ENCODE data around the gene TNFSF4. TPM values are rescaled to one million over a fixed set of nuclear protein-coding genes. Genes with fewer than 3 reads are reported as not detected.

Gene TNFSF4
- total RNA-seq, 2 experiments from 2014 or later: 0.38 to 0.62 TPM

- intact Hi-C loops (cut with micrococcal nuclease): loop anchor here (5.0 kb wide), 2 partner anchors 571 to 949 kb away; partner anchors contain the start of gene RABGAP1L
- Mint-ChIP-seq H3K4me1 (ENCODE audit: low read depth) (peaks cover 42% of the 10 kb centered on the region), H3K27me3 (ENCODE audit: low read depth) (peaks cover 14% of the 10 kb centered on the region), H3K36me3 (ENCODE audit: low read depth) (no peaks in the 10 kb centered on the region), H3K4me3 (no peak overlapping the region), H3K27ac (no peak overlapping the region), H3K9me3 (no peaks in the 10 kb centered on the region)
- no peak for DNase-seq
- CTCF ChIA-PET: interaction anchor here (0.7 to 9.0 kb wide), 2 partner anchors 245 to 465 kb away, joined by 3 to 176 read pairs; no protein-coding TSS in a partner anchor
Measured at GRCh38 chr1:173208146-173208545, 1.0 kb upstream of the TNFSF4 start.

GRCh38 chr1:173205146-173206051, 1.7 kb downstream of the TNFSF4 start:
- no peaks in the 10 kb centered on the region for H3K9me3 Mint-ChIP-seq
- intact Hi-C loops (cut with micrococcal nuclease): loop anchor here (1.0 to 5.0 kb wide), 7 partner anchors 205 to 952 kb away; partner anchors contain the start of gene RABGAP1L
- CTCF ChIA-PET: interaction anchor here (0.6 to 9.0 kb wide), 5 partner anchors 24 to 462 kb away, joined by 3 to 176 read pairs (median 6); no protein-coding TSS in a partner anchor
- H3K4me1 Mint-ChIP-seq (ENCODE audit: low read depth): peaks cover 44% of the 10 kb centered on the region
- peak overlapping the region; percentile 38 for H3K27ac Mint-ChIP-seq
- peaks cover 10% of the 10 kb centered on the region for H3K27me3 Mint-ChIP-seq (ENCODE audit: low read depth)
- peak; percentile 47 for DNase-seq
- H3K36me3 Mint-ChIP-seq (ENCODE audit: low read depth): no peaks in the 10 kb centered on the region
- H3K4me3 Mint-ChIP-seq: peak overlapping the region; percentile 30

GRCh38 chr1:173204693-173205092, 2.4 kb downstream of the TNFSF4 start:
- Mint-ChIP-seq H3K27me3 (ENCODE audit: low read depth) (peaks cover 6% of the 10 kb centered on the region), H3K4me1 (ENCODE audit: low read depth) (peaks cover 44% of the 10 kb centered on the region), H3K27ac (no peak overlapping the region), H3K36me3 (ENCODE audit: low read depth) (no peaks in the 10 kb centered on the region), H3K9me3 (no peaks in the 10 kb centered on the region), H3K4me3 (no peak overlapping the region)
- CTCF ChIA-PET: interaction anchor here (0.6 to 9.0 kb wide), 7 partner anchors 8 to 461 kb away, joined by 3 to 176 read pairs (median 3); no protein-coding TSS in a partner anchor
- no peak for DNase-seq
- intact Hi-C loops (cut with micrococcal nuclease): loop anchor here (5.0 kb wide), 2 partner anchors 567 to 953 kb away; partner anchors contain the start of gene RABGAP1L

GRCh38 chr1:173202424-173203145, 4.5 kb downstream of the TNFSF4 start:
- Mint-ChIP-seq H3K27me3 (ENCODE audit: low read depth) (peaks cover 4% of the 10 kb centered on the region), H3K9me3 (no peaks in the 10 kb centered on the region), H3K27ac (no peak overlapping the region), H3K4me1 (ENCODE audit: low read depth) (peaks cover 37% of the 10 kb centered on the region), H3K4me3 (no peak overlapping the region), H3K36me3 (ENCODE audit: low read depth) (no peaks in the 10 kb centered on the region)
- peak; percentile 39 for DNase-seq
- CTCF ChIA-PET: interaction anchor here (0.8 to 9.0 kb wide), 14 partner anchors 13 to 459 kb away, joined by 3 to 176 read pairs (median 4); no protein-coding TSS in a partner anchor
- intact Hi-C loops (cut with micrococcal nuclease): loop anchor here (1.0 kb wide), 2 partner anchors 376 to 457 kb away; no protein-coding TSS in a partner anchor

GRCh38 chr1:173201969-173202368, 5.2 kb downstream of the TNFSF4 start:
- H3K27ac Mint-ChIP-seq: no peak overlapping the region
- intact Hi-C loops (cut with micrococcal nuclease): loop anchor here (1.0 kb wide), 2 partner anchors 376 to 457 kb away; no protein-coding TSS in a partner anchor
- CTCF ChIA-PET: interaction anchor here (0.6 to 9.0 kb wide), 14 partner anchors 12 to 459 kb away, joined by 3 to 176 read pairs (median 5); no protein-coding TSS in a partner anchor
- no peaks in the 10 kb centered on the region for H3K36me3 Mint-ChIP-seq (ENCODE audit: low read depth)
- peaks cover 31% of the 10 kb centered on the region for H3K4me1 Mint-ChIP-seq (ENCODE audit: low read depth)
- no peak for DNase-seq
- no peak overlapping the region for H3K4me3 Mint-ChIP-seq
- no peaks in the 10 kb centered on the region for H3K9me3 Mint-ChIP-seq
- peaks cover 4% of the 10 kb centered on the region for H3K27me3 Mint-ChIP-seq (ENCODE audit: low read depth)

GRCh38 chr1:173195596-173196088, 11.5 kb downstream of the TNFSF4 start:
- CTCF ChIA-PET: interaction anchor here (1.1 to 2.5 kb wide), 2 partner anchors 8 to 451 kb away, joined by 3 to 8 read pairs; no protein-coding TSS in a partner anchor
- no peaks in the 10 kb centered on the region for H3K27me3 Mint-ChIP-seq (ENCODE audit: low read depth)
- no peaks in the 10 kb centered on the region for H3K9me3 Mint-ChIP-seq
- intact Hi-C loops (cut with micrococcal nuclease): no loop called here
- H3K4me3 Mint-ChIP-seq: no peak overlapping the region
- H3K36me3 Mint-ChIP-seq (ENCODE audit: low read depth): no peaks in the 10 kb centered on the region
- H3K4me1 Mint-ChIP-seq (ENCODE audit: low read depth): peaks cover 8% of the 10 kb centered on the region
- DNase-seq: peak; percentile 18
- no peak overlapping the region for H3K27ac Mint-ChIP-seq

- H3K36me3 Mint-ChIP-seq (ENCODE audit: low read depth): no peaks in the 10 kb centered on the region
- CTCF ChIA-PET: interaction anchor here (0.6 kb wide), 1 partner anchor 749 kb away, joined by 4 read pairs; no protein-coding TSS in a partner anchor
- H3K4me1 Mint-ChIP-seq (ENCODE audit: low read depth): peaks cover 10% of the 10 kb centered on the region
- no peaks in the 10 kb centered on the region for H3K27me3 Mint-ChIP-seq (ENCODE audit: low read depth)
- H3K27ac Mint-ChIP-seq: no peak overlapping the region
- no peak for DNase-seq
- no peaks in the 10 kb centered on the region for H3K9me3 Mint-ChIP-seq
- no peak overlapping the region for H3K4me3 Mint-ChIP-seq
- intact Hi-C loops (cut with micrococcal nuclease): no loop called here
Measured at GRCh38 chr1:173193639-173194038, 13.5 kb downstream of the TNFSF4 start.

GRCh38 chr1:173191011-173191705, 16.0 kb downstream of the TNFSF4 start:
- DNase-seq: no peak
- intact Hi-C loops (cut with micrococcal nuclease): no loop called here
- Mint-ChIP-seq H3K27me3 (ENCODE audit: low read depth) (no peaks in the 10 kb centered on the region), H3K4me3 (no peak overlapping the region), H3K36me3 (ENCODE audit: low read depth) (no peaks in the 10 kb centered on the region), H3K4me1 (ENCODE audit: low read depth) (peaks cover 10% of the 10 kb centered on the region), H3K9me3 (no peaks in the 10 kb centered on the region), H3K27ac (no peak overlapping the region)
- CTCF ChIA-PET: interaction anchor here (1.0 to 2.5 kb wide), 2 partner anchors 11 to 13 kb away, joined by 3 to 11 read pairs; no protein-coding TSS in a partner anchor

GRCh38 chr1:173190101-173190936, 16.8 kb downstream of the TNFSF4 start:
- intact Hi-C loops (cut with micrococcal nuclease): no loop called here
- peaks cover 6% of the 10 kb centered on the region for H3K4me1 Mint-ChIP-seq (ENCODE audit: low read depth)
- H3K9me3 Mint-ChIP-seq: no peaks in the 10 kb centered on the region
- peak; percentile 11 for DNase-seq
- no peaks in the 10 kb centered on the region for H3K27me3 Mint-ChIP-seq (ENCODE audit: low read depth)
- no peak overlapping the region for H3K27ac Mint-ChIP-seq
- CTCF ChIA-PET: interaction anchor here (1.0 to 2.5 kb wide), 3 partner anchors 12 to 38 kb away, joined by 3 to 11 read pairs (median 3); no protein-coding TSS in a partner anchor
- no peaks in the 10 kb centered on the region for H3K36me3 Mint-ChIP-seq (ENCODE audit: low read depth)
- no peak overlapping the region for H3K4me3 Mint-ChIP-seq

- CTCF ChIA-PET: no interaction called here
- Mint-ChIP-seq H3K27me3 (ENCODE audit: low read depth) (no peaks in the 10 kb centered on the region), H3K9me3 (no peaks in the 10 kb centered on the region), H3K4me1 (ENCODE audit: low read depth) (peaks cover 6% of the 10 kb centered on the region), H3K4me3 (no peak overlapping the region), H3K27ac (no peak overlapping the region), H3K36me3 (ENCODE audit: low read depth) (no peaks in the 10 kb centered on the region)
- no peak for DNase-seq
- intact Hi-C loops (cut with micrococcal nuclease): no loop called here
Measured at GRCh38 chr1:173187671-173188237, 19.4 kb downstream of the TNFSF4 start.

All from activated naive CD4-positive, alpha-beta T cell treated with anti-CD3 and anti-CD28 coated beads for 36 hours (primary cell).